GM10266 (cell line): ENCODE results near the gene CNPY1.

Source experiments
- DNase-seq: peaks from one replicate; pipeline ENCODE4 v3.0.0; 2012; ENCODE audit errors: extremely low spot score
- TF ChIP-seq, protein P1 (sequence below): IDR thresholded peaks from 2 replicates; pipeline ENCODE4 v1.5.1; 2012; ENCODE audit warnings: mild to moderate bottlenecking, low read depth; ENCODE audit not compliant: control insufficient read depth, insufficient read depth; ENCODE audit errors: missing control alignments

The CNPY1 gene

DNA sequence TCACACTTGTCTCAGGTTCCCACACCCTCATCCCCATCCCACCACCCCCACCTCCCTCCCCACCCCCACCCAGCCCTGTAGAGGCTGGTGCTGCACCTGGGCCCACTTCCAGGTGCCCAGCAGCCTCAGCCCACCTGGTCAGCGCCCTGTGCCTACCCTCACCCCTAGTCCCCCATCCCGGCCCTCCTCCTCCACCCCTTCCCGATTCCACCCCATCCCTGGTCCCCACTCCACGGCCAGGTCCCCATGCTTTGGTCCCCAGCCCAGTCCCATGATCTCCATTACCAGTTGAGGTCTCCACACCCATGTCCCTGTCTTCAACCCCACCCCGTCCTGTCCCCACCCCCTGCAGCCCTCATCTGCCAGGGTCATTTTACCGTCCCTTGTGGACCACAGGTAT, 24.6 kb upstream of the CNPY1 start:
- no peak for DNase-seq
- TF ChIP-seq, protein P1, sequence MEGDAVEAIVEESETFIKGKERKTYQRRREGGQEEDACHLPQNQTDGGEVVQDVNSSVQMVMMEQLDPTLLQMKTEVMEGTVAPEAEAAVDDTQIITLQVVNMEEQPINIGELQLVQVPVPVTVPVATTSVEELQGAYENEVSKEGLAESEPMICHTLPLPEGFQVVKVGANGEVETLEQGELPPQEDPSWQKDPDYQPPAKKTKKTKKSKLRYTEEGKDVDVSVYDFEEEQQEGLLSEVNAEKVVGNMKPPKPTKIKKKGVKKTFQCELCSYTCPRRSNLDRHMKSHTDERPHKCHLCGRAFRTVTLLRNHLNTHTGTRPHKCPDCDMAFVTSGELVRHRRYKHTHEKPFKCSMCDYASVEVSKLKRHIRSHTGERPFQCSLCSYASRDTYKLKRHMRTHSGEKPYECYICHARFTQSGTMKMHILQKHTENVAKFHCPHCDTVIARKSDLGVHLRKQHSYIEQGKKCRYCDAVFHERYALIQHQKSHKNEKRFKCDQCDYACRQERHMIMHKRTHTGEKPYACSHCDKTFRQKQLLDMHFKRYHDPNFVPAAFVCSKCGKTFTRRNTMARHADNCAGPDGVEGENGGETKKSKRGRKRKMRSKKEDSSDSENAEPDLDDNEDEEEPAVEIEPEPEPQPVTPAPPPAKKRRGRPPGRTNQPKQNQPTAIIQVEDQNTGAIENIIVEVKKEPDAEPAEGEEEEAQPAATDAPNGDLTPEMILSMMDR: no peak

DNA sequence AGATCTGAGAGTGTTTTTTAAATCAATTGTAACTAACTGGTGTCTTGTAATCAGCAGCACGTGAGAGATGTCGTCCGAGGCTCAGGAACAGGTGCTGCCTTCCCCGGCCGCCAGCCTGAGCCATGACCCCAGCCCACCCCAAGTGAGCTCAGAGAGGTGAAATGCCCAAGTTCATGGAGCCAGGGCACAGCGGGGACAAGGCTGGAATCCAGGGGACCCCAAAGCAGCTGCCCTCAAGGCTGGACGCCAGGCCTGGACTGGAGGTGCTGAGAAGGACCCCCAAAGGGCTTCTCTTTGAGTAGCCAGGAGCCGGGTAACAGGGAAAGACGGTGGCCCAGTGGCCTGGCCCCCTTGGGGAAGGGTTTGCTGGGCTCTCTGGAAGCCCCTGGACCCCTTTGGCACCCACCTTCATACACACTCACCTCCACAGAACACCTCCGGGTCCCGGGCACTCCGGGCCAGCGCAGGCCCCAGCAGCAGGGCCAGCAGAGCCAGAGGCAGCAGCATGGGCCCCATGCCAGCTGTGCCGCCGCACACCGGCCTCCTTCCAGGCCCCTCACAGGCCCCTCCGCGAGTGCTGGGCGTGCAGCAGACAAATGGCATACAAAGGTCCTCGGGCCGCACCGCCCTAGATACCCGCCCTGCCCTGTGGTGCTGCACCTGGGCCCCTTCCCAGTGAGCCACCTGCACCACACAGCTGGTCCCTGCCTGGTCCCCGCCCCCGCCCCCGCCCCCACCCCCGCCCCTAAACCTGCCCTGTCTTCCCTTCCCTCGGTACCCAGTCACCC, 24.0 kb upstream of the CNPY1 start:
- DNase-seq: no peak
- TF ChIP-seq, protein P1: no peak

DNA sequence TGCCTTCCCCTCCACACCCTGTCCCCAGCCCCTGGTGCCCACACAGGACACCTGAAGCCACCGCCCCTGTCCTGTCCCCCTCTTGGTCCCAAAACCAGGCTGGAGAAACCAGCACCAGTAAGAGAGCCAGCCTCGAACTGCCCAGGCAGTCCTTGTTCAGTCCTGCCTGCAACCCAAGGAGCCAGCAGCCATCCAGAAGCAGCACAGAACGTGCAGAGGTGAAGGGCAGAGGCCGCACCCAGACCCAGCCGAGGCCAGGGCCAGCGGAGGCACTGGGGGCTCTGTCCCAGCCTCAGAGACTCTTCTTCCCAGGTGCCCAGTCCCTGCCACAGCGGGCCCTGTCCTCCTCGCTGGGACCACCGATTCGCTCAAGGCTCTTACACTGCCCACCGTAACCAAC, 23.3 kb upstream of the CNPY1 start:
- TF ChIP-seq, protein P1: no peak
- DNase-seq: no peak

DNA sequence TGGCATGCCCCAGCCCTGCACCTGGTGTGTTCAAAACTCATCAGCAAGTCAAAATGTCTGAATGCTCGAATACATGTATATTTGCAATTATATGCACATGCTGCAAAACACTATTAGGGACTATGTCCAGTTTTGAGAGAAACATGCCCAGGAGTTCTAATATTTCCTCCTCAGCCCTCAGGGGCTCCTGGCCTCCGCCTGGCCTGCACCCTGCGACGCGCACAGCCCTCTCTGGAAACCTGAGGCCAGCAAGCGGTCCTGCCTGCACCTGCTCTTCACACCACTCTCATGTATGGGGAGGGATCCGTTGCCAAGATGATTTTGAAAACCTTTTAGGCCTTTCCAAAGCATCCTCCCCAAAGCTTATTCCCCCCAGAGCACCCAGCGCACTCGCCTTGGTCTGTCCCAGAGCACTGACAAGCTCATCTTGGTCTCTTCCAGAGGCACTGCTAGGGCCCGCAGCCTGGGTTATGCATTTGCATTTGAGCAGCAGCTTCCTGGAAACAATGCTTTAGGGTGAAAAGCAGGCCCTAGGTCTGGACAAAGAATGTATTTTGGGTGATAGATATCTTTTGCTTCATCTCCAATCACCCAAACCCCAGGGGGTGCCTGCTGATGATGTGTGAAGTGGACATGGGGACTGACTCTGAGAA, 22.6 kb upstream of the CNPY1 start:
- DNase-seq: no peak
- TF ChIP-seq, protein P1: no peak

DNA sequence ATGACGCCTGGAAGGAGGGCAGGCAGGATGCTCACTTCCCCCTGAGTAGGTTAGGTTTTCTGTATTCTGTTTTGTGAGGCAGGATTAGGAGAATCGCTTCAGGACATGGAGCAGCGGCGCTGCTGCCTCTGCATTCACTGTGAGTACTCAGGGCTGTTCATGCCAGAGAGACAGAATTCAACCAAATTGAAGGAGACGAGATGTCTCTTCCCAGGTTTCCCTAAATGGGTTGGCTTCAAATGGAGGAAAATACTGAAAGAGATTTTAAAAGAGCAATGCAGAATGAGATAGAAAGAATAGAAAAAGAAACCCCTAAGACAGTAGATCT, 21.9 kb upstream of the CNPY1 start:
- DNase-seq: no peak
- TF ChIP-seq, protein P1: no peak

DNA sequence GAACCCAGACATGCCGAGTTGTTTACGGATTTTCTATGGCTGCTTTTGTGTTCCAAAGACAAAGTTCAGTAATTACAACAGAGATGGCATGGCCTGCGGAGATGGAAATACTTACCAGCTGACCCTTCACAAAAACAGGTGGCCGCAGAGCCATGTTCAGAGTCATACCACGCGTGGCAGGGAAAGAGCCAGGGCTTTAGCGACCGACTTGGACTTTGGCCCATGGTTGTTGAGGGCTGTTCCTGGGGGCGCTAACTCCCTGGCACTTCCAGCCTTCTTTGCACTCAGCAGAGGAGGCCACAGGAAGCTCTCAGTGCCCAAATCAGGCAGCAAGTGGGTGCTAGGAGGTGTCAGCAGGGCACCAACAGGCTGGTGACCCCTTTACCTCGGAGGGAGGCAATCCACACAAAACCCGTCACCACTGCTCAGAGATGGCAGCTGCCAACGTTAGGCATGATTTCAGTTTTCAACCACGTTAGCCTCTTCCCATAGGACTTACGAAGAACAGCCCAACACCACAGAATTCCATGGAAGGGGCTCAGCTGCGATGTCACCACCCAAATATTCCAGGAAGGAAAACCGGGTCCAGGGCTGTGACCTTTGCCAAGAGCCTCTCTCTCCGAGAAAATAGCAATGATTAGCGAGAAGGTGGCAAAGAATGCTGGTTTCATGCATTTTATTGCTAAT, 21.4 kb upstream of the CNPY1 start:
- DNase-seq: no peak
- TF ChIP-seq, protein P1: no peak

DNA sequence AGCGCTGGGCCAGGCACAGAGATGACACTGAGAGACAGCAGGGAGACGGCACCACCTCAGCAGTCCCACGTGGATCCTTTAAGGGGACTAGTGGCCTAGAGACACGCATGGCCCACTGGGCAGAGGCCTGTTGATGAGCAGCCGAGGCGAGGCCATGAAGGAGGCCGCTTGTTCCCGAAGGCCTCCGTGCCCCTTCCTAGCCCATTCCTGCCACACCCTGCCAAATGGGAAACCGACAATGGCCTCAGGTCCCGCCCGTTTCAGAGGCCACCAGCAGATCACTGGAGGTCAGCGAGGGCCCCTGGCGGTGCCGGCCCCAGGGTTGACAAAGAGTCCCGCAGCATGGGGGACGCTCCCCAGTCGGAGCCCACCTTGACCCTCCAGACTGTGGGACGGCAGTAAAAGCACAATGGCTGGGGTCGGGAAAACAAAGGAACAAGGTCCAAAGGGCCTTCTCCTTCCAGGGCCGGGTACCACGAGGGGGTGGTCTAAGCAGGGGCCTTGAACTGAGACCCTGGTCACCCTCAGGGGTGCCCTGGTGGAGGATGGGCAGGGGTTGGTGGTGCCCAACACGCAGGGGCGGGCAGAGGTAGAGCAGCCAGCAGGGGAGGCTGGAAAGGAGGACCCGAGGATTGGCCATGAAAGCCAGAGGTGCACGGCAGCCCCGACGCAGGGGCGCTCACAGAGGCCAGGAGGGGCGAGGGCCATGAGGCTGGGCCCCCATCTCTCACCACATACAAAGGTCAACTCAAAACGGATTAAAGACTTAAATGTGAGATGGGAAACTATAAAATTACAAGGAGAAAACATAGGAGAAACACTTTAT, 19.9 kb upstream of the CNPY1 start:
- TF ChIP-seq, protein P1: no peak
- DNase-seq: no peak
